Activated B cell treated with CpG ODN at 0.5 μM for 24 hours (primary cell): ENCODE measurements around the gene ZNG1C. TPM values are rescaled to one million over a fixed set of nuclear protein-coding genes. Genes with fewer than 3 reads are reported as not detected.
"Not testable (repeated sequence)": the region's sequence is repeated elsewhere in the genome, so short reads cannot be mapped to it uniquely, and the experiment has no call there.

Experiments used
- ATAC-seq: fragments of 200-7000 bp; cut with Tn5 transposase; one replicate; pipeline ENCODE4 v1.10.0; 2021; ENCODE audit warnings: low read depth, mild to moderate bottlenecking, moderate library complexity
- CTCF ChIA-PET: fragments of 350-600 bp; sonication (Branson Sonifier 250); formaldehyde crosslinking; loops from one replicate; lab custom pipeline; 2021; ENCODE audit warnings: antibody characterized with exemption; lab: Charles Lee
- POLR2A ChIA-PET: fragments of 350-600 bp; sonication (Branson Sonifier 250); formaldehyde crosslinking; loops from one replicate; lab custom pipeline; 2021; ENCODE audit warnings: antibody characterized with exemption; lab: Charles Lee
- DNase-seq: peaks from one replicate; pipeline ENCODE4 v3.0.0; 2022
- H3K27ac Mint-ChIP-seq: one replicate; pipeline ENCODE4 v1.8.0; 2020; ENCODE audit warnings: mixed read lengths
- H3K27me3 Mint-ChIP-seq: one replicate; pipeline ENCODE4 v1.8.0; 2021; ENCODE audit warnings: mixed read lengths
- H3K36me3 Mint-ChIP-seq: one replicate; pipeline ENCODE4 v1.8.0; 2021; ENCODE audit warnings: low read depth, mixed read lengths
- H3K4me1 Mint-ChIP-seq: one replicate; pipeline ENCODE4 v1.8.0; 2021; ENCODE audit warnings: mixed read lengths
- H3K4me3 Mint-ChIP-seq: one replicate; pipeline ENCODE4 v1.8.0; 2020; ENCODE audit warnings: mild to moderate bottlenecking, mixed read lengths
- H3K9me3 Mint-ChIP-seq: one replicate; pipeline ENCODE4 v1.8.0; 2020; ENCODE audit warnings: mixed read lengths
- intact Hi-C: fragments of 100-400 bp; cut with micrococcal nuclease; formaldehyde crosslinking; loops from one replicate; pipeline ENCODE4 v1.15.1; 2024
- total RNA-seq: library from RNA; stranded (reverse); gene quantifications from 2 replicates; pipeline ENCODE4 v1.2.3, GENCODE V29; 2022

ZNG1C gene
- total RNA-seq, 1 donor from 2014 or later: 53.1 TPM

DNA sequence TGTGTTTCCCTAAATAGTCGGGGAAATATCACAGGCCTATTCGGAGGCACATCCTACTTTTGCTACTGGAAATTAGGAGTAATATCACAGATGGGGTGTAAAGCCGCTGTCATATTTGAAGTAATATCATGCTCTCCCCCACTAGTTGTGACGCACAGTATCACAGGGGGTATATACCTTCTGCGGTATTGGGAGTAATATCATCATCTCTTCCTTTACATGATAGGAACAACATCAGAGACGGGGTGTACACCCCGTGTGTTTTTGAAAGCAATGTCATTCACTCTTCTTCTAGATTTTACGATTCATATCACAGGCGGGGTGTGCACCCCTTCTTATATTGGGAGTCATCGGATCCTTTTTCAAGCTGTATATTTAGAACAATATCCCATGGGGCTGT, 76.4 kb downstream of the ZNG1C start:
- H3K4me3 Mint-ChIP-seq, DNase-seq, H3K36me3 Mint-ChIP-seq, ATAC-seq, POLR2A ChIA-PET, H3K27ac Mint-ChIP-seq, H3K9me3 Mint-ChIP-seq, intact Hi-C loops, H3K4me1 Mint-ChIP-seq, H3K27me3 Mint-ChIP-seq, CTCF ChIA-PET: not testable (repeated sequence)

DNA sequence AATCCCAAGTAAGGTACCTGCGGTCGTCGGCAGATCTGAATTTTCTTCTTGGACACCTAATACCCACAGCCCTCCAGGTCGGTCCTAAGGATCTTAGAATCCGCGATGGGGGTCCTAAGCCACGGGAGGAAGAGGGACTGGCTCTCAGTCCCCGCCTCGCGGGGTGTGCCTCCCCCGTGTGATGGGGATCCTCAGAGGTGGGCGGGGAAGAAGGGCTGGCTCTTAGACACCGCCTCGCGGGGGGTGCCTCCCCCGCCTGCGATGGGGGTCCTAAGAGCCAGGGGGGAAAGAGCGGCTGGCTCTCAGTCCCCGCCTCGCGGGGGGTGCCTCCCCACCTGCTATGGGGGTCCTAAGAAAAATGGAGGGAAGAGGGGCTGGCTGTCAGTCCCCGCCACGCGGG, 82.0 kb downstream of the ZNG1C start:
- H3K27me3 Mint-ChIP-seq, CTCF ChIA-PET, H3K9me3 Mint-ChIP-seq, H3K4me3 Mint-ChIP-seq, DNase-seq, H3K27ac Mint-ChIP-seq, POLR2A ChIA-PET, H3K4me1 Mint-ChIP-seq, intact Hi-C loops, ATAC-seq, H3K36me3 Mint-ChIP-seq: not testable (repeated sequence)

DNA sequence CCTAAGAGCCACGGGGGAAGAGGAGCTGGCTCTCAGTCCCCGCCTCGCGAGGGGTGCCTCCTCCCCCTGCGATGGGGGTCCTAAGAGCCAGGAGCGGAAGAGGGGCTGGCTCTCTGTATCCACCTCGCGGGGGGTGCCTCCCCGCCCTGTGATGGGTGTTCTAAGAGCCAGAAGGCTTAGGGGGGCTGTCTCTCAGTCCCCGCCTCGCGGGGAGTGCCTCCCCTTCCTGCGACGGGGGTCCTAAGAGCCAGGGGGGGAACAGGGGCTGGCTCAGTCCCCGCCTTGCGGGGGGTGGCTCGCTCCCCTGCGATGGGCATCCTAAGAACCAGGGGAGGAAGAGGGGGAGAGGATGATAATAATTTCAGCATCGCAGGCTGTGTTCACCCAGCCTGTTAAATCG, 82.7 kb downstream of the ZNG1C start:
- POLR2A ChIA-PET, DNase-seq, H3K9me3 Mint-ChIP-seq, H3K27ac Mint-ChIP-seq, H3K36me3 Mint-ChIP-seq, CTCF ChIA-PET, H3K4me1 Mint-ChIP-seq, H3K27me3 Mint-ChIP-seq, ATAC-seq, intact Hi-C loops, H3K4me3 Mint-ChIP-seq: not testable (repeated sequence)

DNA sequence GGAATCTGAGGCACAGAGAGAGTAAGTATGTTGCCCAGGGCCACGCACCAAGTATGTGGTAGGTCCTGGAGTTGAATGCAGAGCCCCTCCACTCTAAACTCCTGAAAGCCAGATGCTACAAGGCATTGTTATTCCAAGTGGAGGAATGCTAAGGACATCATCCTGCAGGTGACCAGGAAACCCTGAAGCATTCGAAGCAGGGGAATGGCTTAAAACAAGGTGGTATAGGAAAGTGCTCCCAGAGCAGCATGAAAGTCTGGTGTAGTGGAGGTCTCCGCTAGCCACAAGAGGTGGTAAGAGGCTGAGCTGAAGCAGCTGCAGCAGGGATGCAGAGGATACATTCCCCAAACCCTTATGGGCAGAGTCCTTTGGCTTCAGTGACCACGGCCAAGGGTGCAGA, 87.3 kb downstream of the ZNG1C start:
- H3K4me3 Mint-ChIP-seq, H3K4me1 Mint-ChIP-seq, ATAC-seq, H3K36me3 Mint-ChIP-seq, DNase-seq, CTCF ChIA-PET, H3K9me3 Mint-ChIP-seq, intact Hi-C loops, H3K27ac Mint-ChIP-seq, H3K27me3 Mint-ChIP-seq, POLR2A ChIA-PET: not testable (repeated sequence)

DNA sequence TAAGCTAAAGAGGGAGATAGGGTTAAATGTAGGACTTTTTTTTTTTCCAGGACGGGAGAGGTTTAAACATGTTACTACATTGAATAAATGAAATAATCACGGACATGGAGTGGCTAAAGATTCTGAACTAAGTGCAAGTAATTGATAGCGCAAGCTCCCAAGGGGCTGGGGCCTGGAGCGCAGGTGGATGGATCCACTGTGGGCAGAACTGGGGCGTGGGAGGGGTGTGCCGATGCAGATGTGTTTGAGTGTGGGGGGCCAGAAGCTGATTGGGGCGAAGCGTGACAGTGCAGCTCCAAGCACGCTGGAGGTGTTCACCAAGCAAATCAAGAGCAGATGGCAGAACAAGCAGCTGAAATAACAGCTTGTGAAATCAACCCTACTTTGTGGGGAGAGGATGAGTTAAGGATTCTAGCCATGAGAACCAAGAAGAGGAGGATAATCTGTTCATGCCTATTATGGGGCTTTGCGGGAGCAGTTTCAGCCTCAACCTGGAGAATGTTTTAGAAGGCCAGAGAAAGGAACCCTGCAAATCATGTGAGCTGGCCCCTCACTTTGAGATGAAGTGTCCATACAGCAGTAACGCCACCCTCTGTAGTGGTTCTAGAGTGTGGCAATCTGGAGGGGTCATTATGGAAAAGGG, 88.9 kb downstream of the ZNG1C start:
- not testable (repeated sequence) for ATAC-seq, H3K27ac Mint-ChIP-seq

DNA sequence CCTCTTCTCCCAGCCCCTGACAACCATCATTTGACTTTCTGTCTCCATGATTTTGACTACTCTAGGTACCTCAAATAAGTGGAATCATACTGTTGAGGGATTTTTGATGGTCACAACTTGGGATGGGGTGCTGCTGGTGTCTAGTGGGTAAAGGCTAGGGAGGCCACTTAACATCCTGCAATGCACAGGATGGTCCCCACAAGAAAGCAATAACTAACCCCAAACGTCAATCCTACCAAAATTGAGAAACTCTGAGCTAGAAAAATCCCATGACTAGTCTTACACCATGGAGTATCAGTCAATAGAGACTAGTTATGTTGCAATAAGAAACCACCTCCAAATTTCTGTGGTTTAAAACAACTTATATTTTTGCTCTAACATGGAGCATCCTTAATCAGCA, 90.3 kb downstream of the ZNG1C start:
- H3K36me3 Mint-ChIP-seq, H3K4me3 Mint-ChIP-seq, DNase-seq, H3K27ac Mint-ChIP-seq, H3K4me1 Mint-ChIP-seq, H3K9me3 Mint-ChIP-seq, CTCF ChIA-PET, intact Hi-C loops, H3K27me3 Mint-ChIP-seq, ATAC-seq, POLR2A ChIA-PET: not testable (repeated sequence)

More for the DNA sequence above, 88.9 kb downstream of the ZNG1C start:
- H3K4me1 Mint-ChIP-seq, POLR2A ChIA-PET, CTCF ChIA-PET, H3K9me3 Mint-ChIP-seq, H3K27me3 Mint-ChIP-seq, intact Hi-C loops, H3K4me3 Mint-ChIP-seq, DNase-seq, H3K36me3 Mint-ChIP-seq: not testable (repeated sequence)

DNA sequence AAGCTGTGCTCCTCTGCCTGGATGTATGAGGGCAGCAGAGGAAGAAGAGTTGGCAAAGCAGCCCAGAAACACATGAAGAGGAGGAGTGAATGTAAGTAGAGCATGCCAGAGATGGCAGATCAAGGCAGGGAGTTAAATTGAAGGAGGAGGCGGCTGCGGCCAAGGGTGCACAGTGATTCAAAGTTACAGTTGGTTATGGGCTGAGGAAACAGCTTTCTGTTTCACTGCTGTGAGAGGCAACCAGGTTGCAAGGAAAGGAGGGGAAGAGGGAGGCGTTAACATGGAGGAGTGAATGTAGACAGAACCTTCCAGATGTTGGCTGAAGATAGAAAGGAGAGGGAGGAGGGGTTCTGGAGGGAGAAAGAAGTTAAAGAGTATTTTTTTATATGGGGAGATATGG, 94.2 kb downstream of the ZNG1C start:
- ATAC-seq, H3K4me1 Mint-ChIP-seq, H3K4me3 Mint-ChIP-seq, DNase-seq, H3K36me3 Mint-ChIP-seq, intact Hi-C loops, CTCF ChIA-PET, POLR2A ChIA-PET, H3K9me3 Mint-ChIP-seq, H3K27me3 Mint-ChIP-seq, H3K27ac Mint-ChIP-seq: not testable (repeated sequence)

DNA sequence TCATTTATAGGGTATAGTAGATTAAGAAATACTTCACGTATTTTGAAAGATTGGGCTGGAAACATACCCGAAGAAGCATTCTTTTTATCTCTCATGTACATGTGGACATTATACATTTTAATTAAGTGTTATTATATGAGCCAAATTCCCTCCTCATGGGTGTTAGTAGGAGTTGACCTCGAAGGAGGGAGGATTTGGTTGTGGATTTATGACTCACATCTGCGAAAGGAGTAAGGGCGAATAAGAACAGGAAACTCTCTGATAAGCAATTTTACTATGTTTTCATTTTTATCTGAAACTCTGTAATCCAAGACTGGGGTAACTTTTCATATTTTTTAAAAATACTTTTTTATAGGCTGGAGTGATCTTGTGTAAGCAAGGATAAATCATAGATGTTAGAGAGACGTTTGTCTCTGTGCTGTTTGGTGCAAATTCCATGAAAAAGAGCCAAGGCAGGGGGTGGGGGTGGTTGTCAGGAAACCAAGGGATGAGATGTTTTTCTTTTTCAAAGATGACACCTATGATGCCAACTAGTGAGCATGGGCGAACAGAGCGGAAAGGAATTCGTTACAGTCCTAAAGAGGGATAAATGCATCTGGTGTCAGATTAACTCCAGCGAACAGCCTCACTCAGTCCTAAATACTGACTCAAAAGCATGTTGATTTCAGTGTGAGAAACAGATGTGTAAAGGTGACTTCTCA, 95.0 kb downstream of the ZNG1C start:
- H3K27ac Mint-ChIP-seq, intact Hi-C loops, H3K4me3 Mint-ChIP-seq, H3K4me1 Mint-ChIP-seq, CTCF ChIA-PET, POLR2A ChIA-PET, DNase-seq, H3K36me3 Mint-ChIP-seq, ATAC-seq, H3K9me3 Mint-ChIP-seq, H3K27me3 Mint-ChIP-seq: not testable (repeated sequence)

DNA sequence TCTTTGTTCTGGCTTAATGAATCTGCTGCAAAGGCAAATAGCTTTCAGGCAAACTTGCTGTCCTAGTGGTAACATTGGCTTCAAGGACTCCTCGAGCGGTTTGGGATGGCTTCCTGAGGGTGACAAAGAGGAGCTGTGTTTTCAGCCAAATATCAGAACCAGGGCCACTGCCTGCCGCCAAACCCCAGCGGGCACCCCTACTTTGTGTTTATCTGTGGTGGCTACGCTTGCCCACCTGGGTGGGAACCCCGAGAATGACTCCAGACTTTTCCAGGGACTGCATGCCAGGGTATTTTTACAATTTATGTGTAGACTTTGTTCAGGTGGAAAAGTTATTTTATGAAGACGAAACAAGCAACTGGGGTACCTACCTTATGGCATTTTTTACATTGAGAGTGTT, 96.2 kb downstream of the ZNG1C start:
- intact Hi-C loops, H3K27ac Mint-ChIP-seq, H3K4me3 Mint-ChIP-seq, POLR2A ChIA-PET, H3K27me3 Mint-ChIP-seq, ATAC-seq, DNase-seq, CTCF ChIA-PET, H3K9me3 Mint-ChIP-seq, H3K4me1 Mint-ChIP-seq, H3K36me3 Mint-ChIP-seq: not testable (repeated sequence)

DNA sequence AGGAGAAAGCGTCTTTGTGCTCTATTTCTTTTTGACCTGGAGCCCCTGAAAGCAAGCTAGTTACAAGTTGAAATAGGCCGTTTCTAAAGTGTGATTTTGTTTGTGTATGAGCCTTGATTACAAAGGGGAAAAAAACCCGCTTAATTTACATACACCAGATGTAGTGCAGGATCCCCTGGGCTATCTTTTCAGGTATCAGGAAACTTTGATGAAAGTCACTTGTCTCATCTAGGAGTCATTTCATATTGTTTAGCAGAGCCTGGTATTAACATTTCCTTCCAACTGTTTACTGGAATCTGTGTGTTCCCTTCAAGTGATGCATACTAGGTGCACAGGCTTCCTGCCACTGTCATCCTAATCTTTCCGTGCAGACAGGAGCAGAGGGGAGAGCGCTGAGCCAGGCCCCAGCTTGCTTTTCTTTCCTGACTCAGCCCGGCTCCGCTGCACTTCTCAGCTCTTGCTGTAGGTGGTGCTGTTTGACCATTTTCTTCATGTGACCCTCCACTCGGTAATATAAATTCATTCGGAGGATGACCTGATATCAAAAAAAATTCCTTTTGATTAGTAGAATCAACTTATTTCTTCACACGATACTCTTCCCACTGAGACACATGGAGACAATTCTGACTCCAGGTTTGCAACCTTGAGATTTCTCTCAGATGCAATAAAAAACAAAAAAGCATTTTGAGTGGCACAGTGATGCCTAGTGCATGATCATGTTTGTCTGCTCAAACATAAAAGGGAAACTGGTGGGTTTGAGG, 100.7 kb downstream of the ZNG1C start:
- not testable (repeated sequence) for DNase-seq, H3K9me3 Mint-ChIP-seq, H3K27ac Mint-ChIP-seq, H3K27me3 Mint-ChIP-seq, H3K4me3 Mint-ChIP-seq, H3K4me1 Mint-ChIP-seq, H3K36me3 Mint-ChIP-seq
- ATAC-seq: peak; percentile 94
- POLR2A ChIA-PET: interaction anchor here (0.6 kb wide), 1 partner anchor 204 kb away, joined by 3 read pairs; no protein-coding TSS in a partner anchor
- intact Hi-C loops: loop anchor here (2.0 kb wide), 2 partner anchors 226 to 684 kb away; no protein-coding TSS in a partner anchor
- CTCF ChIA-PET: interaction anchor here (1.5 kb wide), 2 partner anchors 166 to 226 kb away, joined by 4 read pairs; no protein-coding TSS in a partner anchor

DNA sequence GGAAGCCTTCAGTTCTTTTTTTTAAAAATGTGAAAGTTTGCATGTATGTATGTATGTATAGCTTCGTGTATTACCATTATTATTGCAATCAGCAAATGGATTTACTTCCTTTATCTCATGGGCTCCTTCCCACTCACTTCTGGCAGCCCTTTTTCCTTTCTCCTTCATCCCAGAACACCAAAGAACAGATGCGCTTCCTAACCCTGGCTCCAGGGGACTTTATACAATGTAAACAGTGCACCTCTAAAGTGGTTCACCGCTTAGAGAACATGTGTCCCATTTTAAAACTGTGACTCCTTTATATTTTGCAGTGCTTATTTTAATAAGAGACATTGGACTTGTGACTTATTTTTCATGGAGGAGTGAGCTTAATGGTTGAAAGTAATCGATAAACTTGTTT, 101.5 kb downstream of the ZNG1C start:
- CTCF ChIA-PET: interaction anchor here (1.5 kb wide), 2 partner anchors 165 to 225 kb away, joined by 4 read pairs; no protein-coding TSS in a partner anchor
- H3K27me3 Mint-ChIP-seq, H3K9me3 Mint-ChIP-seq, DNase-seq, ATAC-seq, POLR2A ChIA-PET, H3K4me1 Mint-ChIP-seq, H3K4me3 Mint-ChIP-seq, H3K27ac Mint-ChIP-seq, H3K36me3 Mint-ChIP-seq: not testable (repeated sequence)
- intact Hi-C loops: loop anchor here (2.0 kb wide), 2 partner anchors 226 to 684 kb away; no protein-coding TSS in a partner anchor
